Stomach (tissue), 9 donors: Measurements from ENCODE around the gene UGT2A1. TPM values are rescaled to one million over a fixed set of nuclear protein-coding genes. Genes with fewer than 3 reads are reported as not detected.

ENCODE experiments used
- DNase-seq, 2 donors: peaks; one replicate each; pipeline versions ENCODE4 v3.0.0 to v3.0.0-alpha.2; 2013 to 2019
- H3K27ac ChIP-seq, 5 donors: fragments of 200-600 bp in 4 of 5; sonication (generic) in 4 of 5; one replicate each; pipeline ENCODE4 v1.5.1; 2013 to 2019; ENCODE audit warnings: mild to moderate bottlenecking in 1 of 5, moderate library complexity in 1 of 5
- H3K27me3 ChIP-seq, 3 donors: fragments of 200-600 bp; sonication (generic); one replicate each; pipeline ENCODE4 v1.5.1; 2017 to 2019; ENCODE audit warnings: mixed run types in 1 of 3
- H3K36me3 ChIP-seq, 4 donors: fragments of 200-600 bp; sonication (generic); 1 replicate in 3 of 4; 2 replicates in 1 of 4; pipeline ENCODE4 v1.5.1; 2016 to 2019
- H3K4me1 ChIP-seq, 4 donors: fragments of 200-600 bp; sonication (generic); one replicate each; pipeline ENCODE4 v1.5.1; 2016 to 2019
- H3K4me3 ChIP-seq, 4 donors: fragments of 200-600 bp; sonication (generic) in 3 of 4; one replicate each; pipeline ENCODE4 v1.5.1; 2016 to 2019; ENCODE audit warnings: mild to moderate bottlenecking in 1 of 4
- H3K9me3 ChIP-seq, 4 donors: fragments of 200-600 bp; sonication (generic); one replicate each; pipeline ENCODE4 v1.5.1; 2016 to 2019
- POLR2AphosphoS5 ChIP-seq, 3 donors: sonication (generic); formaldehyde crosslinking; IDR thresholded peaks; one replicate each; pipeline ENCODE4 v1.6.1; 2016; ENCODE audit warnings: antibody characterized with exemption in 3 of 3
- WGBS, 5 donors: extraction: QIAGEN DNeasy Blood & Tissue Kit in 3 of 5; methylation state at CpG; one replicate each; pipeline versions ENCODE4 v1.1.5 to v1.1.7; 2013 to 2018; 5-methylcytosine and 5-hydroxymethylcytosine counted together
- intact Hi-C: fragments of 100-400 bp; cut with DNase I; formaldehyde crosslinking; loops from one replicate; pipeline ENCODE4 v1.15.1; 2023; ENCODE audit warnings: low total_unique reads
- polyA plus RNA-seq, 3 donors: library from polyadenylated mRNA; stranded (reverse); fragments of 200-250 nt; gene quantifications; one replicate each; pipeline ENCODE4 v1.2.3, GENCODE V29; 2013
- small RNA-seq, 4 donors: library from RNA; depleted of rRNA; stranded (forward); fragments of <200 nt; gene quantifications; one replicate each; pipeline ENCODE3, GENCODE V24; 2016
- total RNA-seq, 5 donors: library from RNA; depleted of rRNA; stranded (reverse); fragments of >200 nt; gene quantifications; one replicate each; pipeline versions ENCODE4 v1.1.0 to v1.2.3, GENCODE V29; 2014 to 2016
- donor health status: healthy with polysubstance abuse.
- donor health status: Bipolar disorder and iron deficiency.
- donor health status: healthy.

The UGT2A1 gene
- total and polyA plus RNA-seq, 8 donors, result not detected

GRCh38 chr4:69546134-69546765, 106.8 kb downstream of the UGT2A1 start:
- 46 to 71% (median 55%) methylated on average over 6 of the region's 6 CpGs for WGBS, 5 donors
- H3K27me3 ChIP-seq, result no peaks in the 10 kb centered on the region
- H3K4me1 ChIP-seq, result no peaks in the 10 kb centered on the region
- DNase-seq, result no peak
- H3K27ac ChIP-seq, result no peak overlapping the region
- intact Hi-C loops, result no loop called here
- H3K4me3 ChIP-seq, result no peak overlapping the region
- H3K9me3 ChIP-seq, result peaks cover 0 to 10% (median 0%) of the 10 kb centered on the region in 4 donors
- no peak for TF ChIP-seq POLR2AphosphoS5 (IDR thresholded peaks at IDR 0.05)
- no peaks in the 10 kb centered on the region for H3K36me3 ChIP-seq

Small RNA genes lying within 50 kb of the gene (small RNA-seq; reads per million reads assigned to genes)
- gene UGT2A2, result 0 reads per million in 4 donors

Other genes starting within 250 kb of the UGT2A1 start
- gene UGT2B4, start 157.3 kb downstream of the UGT2A1 start, total RNA-seq, result under 1 TPM in 1 of 5 donors, not detected in 4; 0.55 TPM
- not detected for gene UGT2B4, start 157.3 kb downstream of the UGT2A1 start, polyA plus RNA-seq
- gene UGT2A2, start 13.6 kb downstream of the UGT2A1 start, total RNA-seq, result not detected
- gene UGT2A2, start 13.6 kb downstream of the UGT2A1 start, polyA plus RNA-seq, result not detected
- 10 to 100 TPM in 4 of 5 donors, 1 to 10 TPM in 1; 5.3 to 58.9 (median 42.9) TPM for gene SULT1B1, start 107.4 kb upstream of the UGT2A1 start, total RNA-seq
- 10 to 100 TPM in 2 of 3 donors, 1 to 10 TPM in 1; 1.8 to 57.6 (median 12.5) TPM for gene SULT1B1, start 107.4 kb upstream of the UGT2A1 start, polyA plus RNA-seq
- gene SULT1E1, start 206.9 kb upstream of the UGT2A1 start, total RNA-seq, result 10 to 100 TPM in 1 of 5 donors, 1 to 10 TPM in 1, under 1 TPM in 1, not detected in 2; 0.87 to 52.1 (median 3.5) TPM
- 1 to 10 TPM in 1 of 3 donors, under 1 TPM in 2; 0.62 to 3.2 (median 0.68) TPM for gene SULT1E1, start 206.9 kb upstream of the UGT2A1 start, polyA plus RNA-seq